ENCODE measurements around the gene IL26. TPM values are rescaled to one million over a fixed set of nuclear protein-coding genes. Genes with fewer than 3 reads are reported as not detected.

The IL26 gene
- total and polyA plus RNA-seq, 12 donors, result not detected

- Histone ChIP-seq H3K4me3 (no peak overlapping the region), H3K36me3 (no peaks in the 10 kb centered on the region), H3K27ac (no peak overlapping the region), H3K4me1 (no peaks in the 10 kb centered on the region), H3K9me3 (no peaks in the 10 kb centered on the region), H3K27me3 (no peaks in the 10 kb centered on the region)
- WGBS, 2 donors, result 57 to 75% methylated on average over 5 of the region's 5 CpGs
- TF ChIP-seq CTCF (IDR thresholded peaks at IDR 0.05), result no peak
- ATAC-seq, result no peak
- intact Hi-C loops (cut with DNase I), result no loop called here
- DNase-seq, result no peak
Measured at GRCh38 chr12:68166317-68166831, 59.2 kb downstream of the IL26 start.

GRCh38 chr12:68163560-68164081 lies 62.0 kb downstream of the IL26 start:
- Histone ChIP-seq H3K27ac (no peak overlapping the region), H3K4me3 (no peak overlapping the region), H3K27me3 (no peaks in the 10 kb centered on the region), H3K36me3 (no peaks in the 10 kb centered on the region), H3K4me1 (no peaks in the 10 kb centered on the region), H3K9me3 (no peaks in the 10 kb centered on the region)
- no peak for TF ChIP-seq CTCF (IDR thresholded peaks at IDR 0.05)
- intact Hi-C loops (cut with DNase I), result no loop called here
- no peak for ATAC-seq
- 69 to 75% methylated on average over 4 of the region's 4 CpGs for WGBS, 2 donors
- DNase-seq, result no peak

GRCh38 chr12:68162374-68162773 lies 63.2 kb downstream of the IL26 start:
- WGBS, 2 donors, result 90 to 94% methylated on average over 2 of the region's 2 CpGs
- Histone ChIP-seq H3K4me1 (no peaks in the 10 kb centered on the region), H3K27me3 (no peaks in the 10 kb centered on the region), H3K27ac (no peak overlapping the region), H3K36me3 (no peaks in the 10 kb centered on the region), H3K9me3 (no peaks in the 10 kb centered on the region), H3K4me3 (no peak overlapping the region)
- no peak for TF ChIP-seq CTCF (IDR thresholded peaks at IDR 0.05)
- intact Hi-C loops (cut with DNase I), result no loop called here
- ATAC-seq, result no peak
- DNase-seq, result no peak

GRCh38 chr12:68159681-68160304 lies 65.8 kb downstream of the IL26 start, which contains the start of gene IFNG:
TSS of gene IFNG (minus strand) at chr12:68159740. CDS start at chr12:68159615, 125 bp downstream.
- Histone ChIP-seq H3K27me3 (no peaks in the 10 kb centered on the region), H3K27ac (peak within 1 kb of the TSS in 1 of 10 donors; percentile 52), H3K4me1 (no peaks in the 10 kb centered on the region), H3K9me3 (no peaks in the 10 kb centered on the region), H3K4me3 (peak within 1 kb of the TSS in 1 of 10 donors; percentile 24), H3K36me3 (no peaks in the 10 kb centered on the region)
- no peak for ATAC-seq
- WGBS, 2 donors, result 76 to 79% methylated on average over 5 of the region's 5 CpGs
- no peak for TF ChIP-seq CTCF (IDR thresholded peaks at IDR 0.05)
- no peak for DNase-seq
- intact Hi-C loops (cut with DNase I), result no loop called here

Measured in heart right ventricle (tissue), 16 donors.